Activated CD4-positive, alpha-beta T cell treated with anti-CD3 and anti-CD28 coated beads for 48 hours (primary cell): ENCODE data around the gene CLSTN2.

Experiments
- DNase-seq: peaks from one replicate; pipeline ENCODE4 v3.0.0-alpha.2; 2020

The CLSTN2 gene

DNA sequence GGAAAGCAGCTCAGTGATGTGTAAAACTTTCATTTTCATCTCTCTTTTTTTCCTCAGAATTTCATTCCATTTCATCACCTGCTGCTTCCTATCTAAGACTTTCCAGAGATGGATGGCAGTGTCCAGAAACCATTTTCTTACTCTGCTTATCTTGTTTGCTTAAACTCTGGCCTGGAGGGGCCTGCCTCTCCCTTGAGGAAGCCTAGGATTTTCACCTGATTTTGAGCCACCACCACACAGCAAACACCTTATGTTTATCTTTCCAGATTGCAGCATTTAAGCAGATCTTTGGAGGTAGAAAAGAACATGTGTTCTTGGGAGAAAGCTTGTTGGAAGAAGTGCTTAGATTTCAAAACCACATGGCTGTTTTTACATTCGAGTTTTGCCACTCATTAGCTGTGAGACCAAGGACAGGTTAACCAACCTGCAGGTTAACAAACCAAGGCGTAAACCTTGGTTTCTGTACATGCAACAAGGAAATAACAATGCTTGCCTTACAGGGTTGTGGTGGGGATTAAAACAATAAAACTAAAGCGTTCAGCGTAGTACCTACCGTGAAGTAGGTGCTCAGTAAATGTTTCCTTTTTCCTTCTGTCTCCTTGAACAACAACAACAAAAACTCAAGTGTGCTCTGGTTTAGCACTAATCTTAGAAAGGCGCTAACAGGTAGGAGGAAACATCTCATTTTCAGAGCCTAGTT lies 120.3 kb downstream of the CLSTN2 start:
- no peak for DNase-seq

DNA sequence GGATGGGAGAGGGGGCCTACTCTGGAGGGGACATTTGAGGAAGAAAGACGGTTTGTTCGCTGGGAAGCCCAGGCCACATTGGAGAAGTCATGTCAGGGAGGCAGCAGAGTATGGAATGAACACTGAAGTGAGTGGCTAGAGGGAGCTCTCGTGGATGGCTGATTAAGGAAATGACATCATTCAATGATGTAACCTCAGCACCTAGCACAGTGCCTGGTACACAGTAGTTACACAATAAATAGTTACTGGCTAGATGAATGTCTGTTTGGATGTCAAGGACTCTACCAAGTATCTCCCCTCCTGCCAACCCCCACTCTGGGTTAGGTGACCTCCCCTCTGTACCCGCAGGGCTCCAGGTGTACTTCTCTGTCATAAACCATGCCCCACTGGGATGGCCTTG lies 121.1 kb downstream of the CLSTN2 start:
- no peak for DNase-seq

DNA sequence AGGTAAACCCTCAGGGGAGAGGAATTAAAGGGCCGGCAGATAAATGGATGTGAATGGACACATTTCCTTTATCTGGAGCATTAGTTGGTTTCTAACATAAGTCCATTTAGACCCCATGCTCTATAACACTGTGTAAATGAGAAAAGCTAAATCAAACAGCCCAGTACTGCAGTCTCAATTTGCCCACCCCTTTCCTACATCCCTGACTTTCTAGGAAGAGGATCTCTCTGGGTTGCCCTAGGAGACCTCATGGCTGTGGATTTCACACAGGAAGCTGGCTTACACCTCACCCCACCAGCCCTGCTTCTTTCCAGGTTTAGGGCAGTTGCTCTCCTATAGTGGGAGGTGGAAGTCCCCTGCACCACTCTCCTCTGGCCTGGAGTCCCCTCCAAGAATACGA lies 126.2 kb downstream of the CLSTN2 start:
- no peak for DNase-seq

GRCh38 chr3:140062461-140062860 lies 127.5 kb downstream of the CLSTN2 start:
- no peak for DNase-seq

DNA sequence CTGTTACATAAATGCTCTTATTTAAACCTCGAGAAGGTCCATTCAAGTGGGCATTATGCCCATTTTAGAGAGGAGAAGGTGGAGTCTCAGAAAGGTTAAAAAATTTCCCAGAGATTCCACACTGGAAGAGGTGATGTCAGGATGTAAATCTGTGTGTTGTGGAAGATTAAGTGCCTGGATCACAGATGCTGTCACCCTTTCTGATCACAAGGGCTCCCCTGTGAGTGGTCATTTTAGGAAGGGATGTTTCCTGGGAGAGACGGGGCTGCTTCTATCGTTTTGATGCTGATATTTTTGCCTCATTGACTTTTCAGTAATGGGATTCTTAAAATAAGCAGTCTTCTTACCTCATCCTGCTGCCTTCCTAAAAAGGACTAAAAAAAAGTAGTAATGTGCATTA lies 132.5 kb downstream of the CLSTN2 start:
- no peak for DNase-seq

- no peak for DNase-seq
Measured at GRCh38 chr3:140068494-140069017, 133.6 kb downstream of the CLSTN2 start.

GRCh38 chr3:140073278-140074045 lies 138.5 kb downstream of the CLSTN2 start:
- DNase-seq: no peak

- no peak for DNase-seq
Measured at GRCh38 chr3:140076552-140076951, 141.6 kb downstream of the CLSTN2 start.

DNA sequence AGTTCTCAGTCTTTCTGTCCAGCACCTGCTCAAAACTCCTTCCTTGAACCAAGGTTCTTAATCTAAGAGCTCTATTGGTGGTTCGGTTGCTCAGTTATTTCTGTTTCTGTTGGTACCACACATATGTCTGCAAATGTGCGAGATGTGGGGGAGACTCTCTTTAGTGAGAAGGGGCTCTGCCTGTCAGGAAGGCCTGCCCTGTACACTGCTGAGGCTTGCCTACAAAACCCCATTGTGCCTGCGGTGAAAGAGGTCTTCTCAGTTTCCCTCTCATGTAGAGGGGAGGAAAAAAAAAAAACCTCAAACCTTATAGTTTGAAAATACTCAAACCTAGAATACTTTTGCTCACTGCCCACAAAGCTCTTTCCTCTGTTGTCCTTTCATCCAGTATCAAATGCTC lies 142.4 kb downstream of the CLSTN2 start:
- DNase-seq: no peak

DNA sequence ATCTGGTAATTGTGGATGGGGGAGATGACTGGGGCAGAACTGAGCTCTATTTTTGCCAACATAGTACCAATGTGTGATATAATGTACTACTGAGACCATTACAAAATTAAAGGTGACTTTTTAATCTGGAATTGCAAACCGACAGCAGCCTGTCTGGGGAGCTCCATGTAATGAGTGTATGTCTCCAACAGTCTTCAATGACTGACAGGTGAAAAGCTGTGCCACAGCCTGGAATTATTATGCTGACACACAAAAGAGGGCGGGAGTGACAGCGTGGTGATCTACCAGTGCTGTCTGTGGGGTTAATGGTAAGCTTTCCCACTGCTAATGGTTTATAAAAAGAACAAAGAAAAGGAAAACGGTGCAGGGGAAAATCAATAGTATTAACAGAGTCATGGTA lies 143.4 kb downstream of the CLSTN2 start:
- no peak for DNase-seq

- DNase-seq: no peak
Measured at GRCh38 chr3:140078940-140079339, 144.0 kb downstream of the CLSTN2 start.

DNA sequence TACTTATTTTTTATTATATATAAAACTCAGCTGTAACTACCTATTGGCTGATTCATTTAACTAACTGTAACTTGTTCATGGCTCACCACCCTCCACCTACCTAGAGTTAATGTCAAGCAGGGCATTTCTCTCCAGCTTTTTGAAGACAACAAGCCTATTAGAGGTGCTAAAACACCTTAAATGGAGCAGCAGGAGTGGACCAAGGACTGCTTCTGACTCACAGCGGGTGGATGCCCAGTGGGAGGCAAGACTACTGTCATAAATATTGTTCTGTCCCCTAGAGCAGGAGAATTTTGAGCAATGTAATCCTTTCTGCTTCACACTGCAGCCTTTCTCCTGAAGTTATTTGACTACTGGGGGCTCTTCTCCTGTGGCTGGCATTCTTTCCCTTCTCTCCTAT lies 146.9 kb downstream of the CLSTN2 start:
- no peak for DNase-seq

DNA sequence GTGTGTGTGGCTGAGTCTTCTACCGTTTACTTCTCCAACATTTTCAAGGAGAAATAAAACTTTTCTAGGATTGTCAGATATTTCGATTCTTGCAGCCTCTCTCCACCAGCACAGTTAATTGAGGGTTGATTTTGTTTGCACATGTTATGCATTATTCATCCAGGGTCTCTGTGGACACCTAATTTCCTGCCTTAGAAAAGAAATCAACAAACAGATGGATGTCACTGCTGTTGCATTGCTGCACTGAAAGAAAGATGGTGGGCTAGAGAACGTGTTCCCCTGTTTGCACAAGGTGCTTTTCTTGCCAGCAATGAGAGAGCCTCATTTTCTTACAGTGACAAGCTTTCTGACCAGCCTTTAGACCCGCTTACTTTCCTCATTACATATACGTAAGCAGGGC lies 150.0 kb downstream of the CLSTN2 start:
- no peak for DNase-seq

- DNase-seq: no peak
Measured at GRCh38 chr3:140086642-140087041, 151.7 kb downstream of the CLSTN2 start.

DNA sequence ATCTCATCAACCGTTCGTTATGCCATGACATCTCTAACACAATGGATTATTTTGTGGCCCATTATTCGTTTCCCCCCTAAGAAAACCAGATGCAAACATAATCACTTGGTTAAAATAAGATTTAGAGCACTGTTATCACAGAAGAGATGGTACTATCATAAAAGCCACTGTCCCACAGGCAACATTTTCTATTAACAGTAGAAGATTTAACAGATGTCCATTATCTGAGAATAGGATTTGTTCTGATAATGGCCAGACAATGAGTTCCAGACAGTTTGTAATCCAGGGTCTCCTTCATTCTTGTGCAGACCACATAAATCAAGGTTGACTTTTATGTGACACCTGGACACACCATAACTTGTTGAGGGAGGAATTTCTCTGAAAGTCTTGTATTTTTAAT lies 153.1 kb downstream of the CLSTN2 start:
- no peak for DNase-seq

DNA sequence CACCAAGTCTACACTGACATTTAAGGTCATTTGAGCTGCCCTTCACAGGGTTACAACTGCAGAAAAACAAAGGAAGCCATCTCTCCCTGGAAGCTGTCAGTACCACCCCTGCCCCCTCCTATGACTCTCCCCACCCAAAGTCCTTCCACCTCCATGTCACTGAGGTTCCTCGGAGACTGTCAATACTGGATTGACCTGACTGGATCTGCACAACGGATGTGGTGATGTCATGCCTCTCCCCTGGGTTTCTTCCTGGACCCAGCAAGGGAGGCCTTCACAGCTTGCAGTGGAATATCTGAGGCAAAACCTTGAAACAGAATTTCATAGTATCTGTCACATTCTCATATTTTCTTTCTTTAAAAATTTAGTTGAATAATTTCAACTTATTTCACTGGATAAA lies 153.5 kb downstream of the CLSTN2 start:
- DNase-seq: no peak

DNA sequence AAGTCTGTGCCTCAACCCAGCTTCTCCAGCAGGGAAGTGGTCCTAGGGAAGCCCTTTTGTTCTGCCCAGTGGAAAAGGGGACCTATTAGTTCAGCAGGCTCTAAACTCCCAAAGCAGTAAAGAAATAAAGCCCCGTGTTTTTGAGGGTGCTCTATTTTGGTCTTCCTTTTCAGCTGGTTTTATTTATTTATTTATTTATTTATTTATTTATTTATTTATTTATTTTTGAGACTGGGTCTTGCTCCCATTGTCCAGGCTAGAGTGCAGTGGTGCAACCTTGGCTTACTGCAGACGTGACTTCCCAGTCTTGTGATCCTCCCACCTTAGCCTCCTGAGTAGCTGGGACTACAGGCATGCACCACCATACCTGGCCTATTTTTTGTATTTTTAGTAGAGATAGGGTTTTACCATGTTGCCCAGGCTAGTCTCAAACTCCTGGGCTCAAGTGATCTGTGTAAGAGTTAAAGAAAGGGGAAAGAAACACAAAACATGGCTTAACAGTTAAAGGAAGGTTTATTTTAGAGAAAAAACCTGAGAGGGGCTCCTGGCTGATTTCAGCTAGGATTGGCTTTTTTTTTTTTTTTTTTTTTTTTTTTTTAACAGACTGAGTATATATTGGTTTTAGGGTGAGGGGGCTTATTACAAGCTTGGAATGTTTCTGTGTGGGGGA lies 154.6 kb downstream of the CLSTN2 start:
- no peak for DNase-seq

GRCh38 chr3:140091143-140091542 lies 156.2 kb downstream of the CLSTN2 start:
- no peak for DNase-seq

DNA sequence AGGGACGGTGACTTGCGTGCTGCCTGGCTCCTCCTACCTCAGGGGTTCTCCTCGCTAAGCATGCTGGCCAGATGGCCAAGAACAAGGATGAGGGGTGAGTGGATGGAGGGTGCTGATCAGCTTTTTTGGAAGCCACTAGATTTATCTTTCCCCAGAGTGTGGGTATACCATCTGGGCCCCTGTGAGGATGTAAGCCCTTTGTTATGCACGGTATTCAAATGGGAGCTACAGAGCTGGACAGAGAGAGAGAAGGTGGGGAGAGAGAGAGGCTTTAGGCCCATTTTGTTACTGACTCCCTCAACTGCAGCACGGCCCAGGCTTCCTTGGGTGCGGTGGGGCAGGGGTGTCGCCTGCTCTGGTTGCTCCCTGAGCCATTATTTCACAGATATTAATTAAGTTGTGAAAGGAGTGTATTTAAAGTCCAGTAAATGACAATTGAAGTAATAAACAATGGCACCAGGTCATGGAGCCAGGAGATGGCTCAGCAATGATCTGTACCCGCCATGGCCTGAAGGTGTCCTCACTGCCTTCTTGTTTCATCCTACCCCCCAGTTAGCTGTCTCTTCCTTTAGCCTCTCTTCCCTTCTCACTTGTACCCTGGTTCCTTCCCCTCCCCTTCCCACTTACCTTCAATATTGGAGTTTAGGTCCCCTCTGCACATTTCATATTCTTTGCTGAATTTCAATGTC lies 158.0 kb downstream of the CLSTN2 start:
- DNase-seq: no peak

- DNase-seq: no peak
Measured at GRCh38 chr3:140093742-140094141, 158.8 kb downstream of the CLSTN2 start.

DNA sequence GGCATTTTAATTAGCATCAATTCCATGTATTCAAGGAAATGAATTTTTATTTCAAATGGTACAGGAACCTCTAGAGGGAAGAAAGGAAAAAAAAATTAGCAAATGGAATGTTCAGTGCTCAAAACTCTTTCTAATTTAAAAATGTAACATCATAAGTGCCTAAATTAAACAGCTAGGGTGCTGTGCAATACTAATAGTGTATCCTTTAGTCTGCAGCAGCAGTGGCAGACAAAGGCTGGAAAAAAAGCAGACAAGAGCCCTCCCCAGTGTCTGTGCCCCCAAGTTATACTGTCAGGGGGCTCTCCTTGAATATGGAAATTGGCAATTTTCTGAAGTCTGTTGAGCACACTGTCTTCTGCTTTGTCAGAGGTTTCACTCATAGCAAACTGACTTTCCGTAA lies 159.5 kb downstream of the CLSTN2 start:
- no peak for DNase-seq

DNA sequence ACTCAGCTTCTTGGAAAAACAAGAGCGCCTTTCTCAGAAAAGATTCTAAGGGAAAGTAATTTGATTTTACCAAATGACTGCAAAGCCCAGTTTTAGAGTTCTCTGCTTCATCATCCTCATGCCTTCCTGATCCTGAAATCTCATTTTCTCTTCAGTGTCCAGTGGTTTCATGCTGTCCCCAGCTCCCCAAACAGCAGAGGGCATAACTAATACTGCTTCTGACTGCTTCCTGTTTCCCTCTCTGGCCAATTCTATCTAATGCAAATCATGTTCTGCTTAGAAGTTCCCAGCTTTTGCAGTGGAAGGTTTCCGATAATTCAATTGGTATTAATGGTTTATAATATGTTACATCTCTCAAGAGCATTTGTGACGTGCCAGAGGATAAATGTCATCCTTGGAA lies 161.1 kb downstream of the CLSTN2 start:
- no peak for DNase-seq
